GM19328 (cell line): ENCODE measurements around the gene FIP1L1.

ENCODE experiments used
- ATAC-seq: cut with Tn5 transposase; IDR thresholded peaks from one replicate; pipeline ENCODE4 v1.9.1; 2021; ENCODE audit warnings: mild to moderate bottlenecking, moderate library complexity; ENCODE audit not compliant: unreplicated experiment

Gene FIP1L1

DNA sequence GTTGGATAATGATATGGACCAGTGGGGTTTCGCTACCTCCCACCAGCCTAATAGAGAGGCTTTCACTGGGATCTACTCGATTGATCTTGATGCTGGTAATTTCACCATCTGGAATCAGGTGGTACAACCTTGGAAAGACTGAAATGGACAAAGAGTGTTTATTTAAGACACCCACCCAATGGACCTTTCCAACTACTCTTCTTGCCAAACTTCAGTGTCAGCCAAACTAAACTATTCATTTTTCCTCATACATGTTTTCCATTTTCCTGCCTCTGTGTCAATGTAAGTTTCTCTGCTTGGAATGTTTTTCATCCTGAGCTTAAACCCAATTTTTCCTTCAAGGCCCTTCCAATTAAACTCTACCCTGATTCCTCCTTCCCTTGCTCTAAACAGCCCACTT is 121.3 kb downstream of the FIP1L1 start:
- no peak for ATAC-seq

DNA sequence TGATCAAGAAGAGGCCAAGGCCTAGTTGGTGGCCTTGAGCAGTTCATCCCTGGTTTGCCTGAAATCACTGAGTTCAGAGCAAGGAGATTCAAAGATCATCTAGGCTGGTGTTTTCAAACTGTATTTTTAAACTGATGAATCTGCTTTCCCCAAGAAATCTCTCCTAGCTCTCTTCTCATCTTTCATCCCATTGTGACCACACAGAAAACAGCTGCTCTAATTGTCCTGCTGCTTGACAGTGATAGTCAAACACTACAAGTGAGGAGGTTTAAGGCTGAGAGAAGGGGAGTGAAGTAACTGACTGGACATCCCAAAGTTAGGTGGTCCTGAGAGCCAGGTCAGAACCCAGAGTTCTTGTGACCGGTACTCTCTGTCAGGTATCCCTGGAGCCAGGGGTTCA is 122.3 kb downstream of the FIP1L1 start:
- no peak for ATAC-seq

DNA sequence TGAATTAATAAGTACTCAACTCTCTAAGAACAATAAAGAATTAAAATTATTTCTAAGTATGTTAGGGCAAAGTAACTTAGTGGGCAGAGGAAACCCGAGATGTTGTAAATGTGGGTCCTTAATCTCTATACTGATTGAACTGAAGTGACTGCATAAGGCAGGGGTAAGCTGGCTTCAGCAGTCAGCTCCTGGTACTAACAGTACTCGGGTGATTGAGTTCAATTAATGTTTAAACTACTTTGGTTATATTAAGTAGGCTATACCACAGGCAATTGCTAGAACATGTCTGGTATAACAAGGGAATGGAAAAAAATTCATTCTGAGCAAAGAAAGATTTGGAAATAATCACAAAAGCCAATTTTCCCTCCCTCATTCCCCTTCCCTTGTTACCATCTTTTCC is 123.1 kb downstream of the FIP1L1 start:
- no peak for ATAC-seq

DNA sequence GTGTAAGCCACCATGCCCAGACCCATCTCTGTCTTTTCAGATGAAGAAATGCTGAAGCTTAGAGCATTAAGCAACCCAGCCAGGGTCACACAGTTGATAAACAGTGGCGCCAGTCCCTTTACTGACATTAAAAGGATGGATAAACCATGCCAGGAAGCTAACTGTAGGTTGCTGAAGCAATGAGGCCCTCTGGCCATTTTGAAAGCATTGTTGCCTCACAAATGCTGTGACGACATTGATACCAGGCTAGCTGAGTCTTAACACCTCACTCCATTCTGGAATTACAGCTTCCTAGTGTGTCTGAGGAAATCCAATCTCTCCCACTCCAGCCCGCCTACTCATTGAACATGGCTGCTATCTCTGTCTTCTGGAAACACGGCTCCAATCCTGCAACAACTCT is 124.1 kb downstream of the FIP1L1 start:
- ATAC-seq, result no peak

DNA sequence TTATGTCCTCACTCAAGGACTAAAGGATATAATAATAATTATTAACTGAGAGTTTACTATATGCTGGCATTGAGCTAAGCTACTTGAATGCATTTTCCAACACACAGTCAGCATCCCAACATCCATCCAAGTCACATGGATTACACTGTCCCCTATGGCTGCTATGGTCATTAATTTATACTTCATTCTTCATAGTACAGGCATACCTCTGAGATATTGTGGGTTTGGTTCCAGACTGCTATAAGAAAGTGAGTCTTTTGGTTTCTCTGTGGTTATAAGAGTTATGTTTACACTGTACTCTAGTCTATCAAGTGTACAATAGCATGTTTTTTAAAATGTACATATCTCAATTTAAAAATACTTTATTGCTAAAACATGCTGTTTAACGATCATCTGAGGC is 124.7 kb downstream of the FIP1L1 start:
- ATAC-seq, result no peak

DNA sequence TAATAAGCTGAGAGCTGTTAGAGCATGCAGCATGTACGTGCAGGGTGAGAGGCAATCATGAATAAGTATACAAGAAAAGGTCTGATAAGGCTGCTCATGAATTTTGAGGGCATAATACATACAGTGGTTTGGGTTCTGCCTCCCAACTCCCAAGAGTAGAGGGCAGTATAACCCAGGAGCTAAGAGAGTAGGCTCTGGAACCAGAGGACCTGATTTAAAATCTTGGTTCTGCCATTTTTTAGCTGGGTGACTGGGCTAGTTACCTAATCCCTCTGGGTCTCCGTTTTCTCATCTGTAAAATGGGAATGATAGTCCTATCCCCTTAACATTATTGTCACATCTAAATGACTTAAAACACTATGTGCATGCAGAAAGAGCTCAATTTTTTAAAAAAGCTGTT is 128.5 kb downstream of the FIP1L1 start:
- no peak for ATAC-seq

DNA sequence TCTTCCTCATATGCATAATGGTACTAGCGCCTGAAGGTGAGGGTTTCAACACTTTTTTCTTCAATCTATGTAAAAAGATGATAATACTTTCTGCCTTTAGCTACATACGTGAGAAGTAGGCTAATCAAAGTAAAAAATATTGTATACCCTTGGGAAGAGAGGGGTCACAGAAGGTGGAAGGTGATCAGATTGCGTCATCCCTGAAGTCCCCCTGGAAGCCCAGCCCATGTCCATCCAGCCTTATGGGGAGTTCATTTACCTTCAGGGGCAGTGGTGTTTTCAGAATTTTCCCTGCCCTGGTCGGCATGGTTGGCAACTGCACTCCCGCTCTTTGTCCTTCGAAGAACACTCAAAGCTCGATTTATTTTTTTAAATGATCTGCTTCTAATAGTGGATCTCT is 129.6 kb downstream of the FIP1L1 start:
- no peak for ATAC-seq

DNA sequence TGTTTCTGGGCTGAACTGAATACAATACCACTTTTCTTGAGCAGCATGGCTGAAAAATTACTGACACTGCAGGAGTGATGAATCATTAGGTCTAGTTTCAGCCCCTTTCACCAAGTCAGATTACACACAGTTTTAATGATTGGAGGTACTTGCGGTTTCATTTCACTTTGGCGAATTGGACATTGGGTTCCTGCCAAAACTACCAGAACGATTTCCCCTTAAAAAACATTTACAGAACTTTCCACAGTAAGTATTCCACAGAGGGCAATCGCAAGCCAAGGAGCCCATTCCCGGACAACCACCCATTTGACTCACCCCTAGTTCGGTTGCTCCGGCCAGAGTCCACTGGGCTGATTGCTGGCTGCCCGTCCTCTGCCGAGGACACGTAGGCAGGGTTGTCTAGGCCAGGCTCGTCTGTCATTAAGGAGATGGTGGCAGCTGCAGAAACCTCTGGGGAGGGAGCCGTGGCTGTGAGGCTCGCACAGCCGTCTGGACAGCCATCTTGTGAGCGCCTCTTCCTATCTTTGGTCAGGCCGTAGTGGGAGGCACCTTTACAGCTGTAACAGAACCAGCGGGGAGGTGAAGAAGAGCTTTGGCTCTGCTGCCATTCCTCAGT is 130.3 kb downstream of the FIP1L1 start:
- no peak for ATAC-seq

DNA sequence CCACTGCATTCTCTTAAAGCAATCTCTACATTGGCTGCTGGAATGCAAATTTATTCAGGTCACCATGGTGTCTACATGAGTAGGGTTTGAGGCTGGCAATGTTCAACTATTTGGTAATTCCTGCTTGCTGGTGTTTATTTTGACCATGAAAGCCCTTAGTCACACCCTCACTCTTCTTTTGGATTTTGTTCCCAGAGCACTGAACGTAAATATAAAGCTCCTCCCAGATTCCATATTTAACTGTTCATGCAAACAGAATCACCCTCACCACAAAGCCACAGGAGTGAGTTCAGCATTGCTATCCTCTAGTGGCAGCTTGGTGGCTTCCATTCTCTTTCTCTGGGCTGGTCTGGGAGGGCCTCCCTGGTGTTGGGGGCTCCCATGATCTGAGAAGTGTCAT is 131.0 kb downstream of the FIP1L1 start:
- ATAC-seq, result no peak

DNA sequence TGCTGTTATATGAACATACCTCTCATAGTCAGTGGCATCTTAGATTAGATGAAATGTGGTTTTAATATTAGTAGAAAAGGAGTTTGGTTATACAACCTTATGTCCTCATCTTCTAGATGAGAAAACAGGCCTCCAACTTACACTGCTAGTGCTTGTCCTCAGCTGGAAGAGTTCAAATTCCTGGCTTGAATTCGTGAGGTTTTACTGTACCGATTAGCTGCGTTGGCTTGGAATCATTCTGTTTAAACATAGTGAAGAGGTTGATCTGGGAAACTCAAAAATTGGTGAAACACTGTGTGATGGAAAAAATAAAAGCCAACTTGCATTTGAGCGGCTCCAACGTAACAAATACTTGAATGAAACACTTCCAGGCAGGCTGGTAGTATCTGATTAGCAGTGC is 132.9 kb downstream of the FIP1L1 start:
- no peak for ATAC-seq
